ENCODE results near the gene MYO7A.

DNA sequence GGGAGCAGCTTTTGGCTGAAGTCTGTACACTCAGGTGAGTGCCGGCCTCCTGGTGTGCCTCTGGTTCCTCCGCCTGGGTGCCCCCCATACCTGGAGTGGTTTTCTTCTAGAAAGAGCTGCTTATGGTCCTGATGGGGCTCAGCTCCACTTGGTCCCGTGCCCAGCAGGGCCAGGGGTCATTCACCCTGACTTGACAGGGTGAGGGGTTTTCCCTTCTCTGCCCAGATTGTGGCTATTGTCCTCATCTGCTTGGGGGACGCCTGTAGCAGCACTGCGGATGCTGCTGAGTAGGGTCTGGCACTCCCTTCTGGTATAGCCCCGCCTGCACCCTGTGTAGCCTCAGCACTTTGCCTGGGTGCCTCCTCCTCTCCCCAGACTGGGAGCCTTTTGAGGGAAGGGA lies 17.2 kb upstream of the MYO7A start:
- TF ChIP-seq CTCF (optimal IDR thresholded peaks at IDR 0.05 in 1 of 3, IDR thresholded peaks at IDR 0.05 in 1 of 3, conservative IDR thresholded peaks at IDR 0.05 in 1 of 3; ENCODE audit: extremely low read depth in 1 of 3, insufficient read depth in 2 of 3, low read length in 3 of 3) (no peak), EZH2 (IDR thresholded peaks at IDR 0.05; ENCODE audit: low read length) (no peak)

Data from keratinocyte (primary cell).